HK-2 (cell line): ENCODE measurements around the gene ETF1.

Experiments used
- DNase-seq: peaks from one replicate; pipeline ENCODE4 v3.0.0-alpha.2; 2018; ENCODE audit not compliant: unreplicated experiment

ETF1 gene

DNA sequence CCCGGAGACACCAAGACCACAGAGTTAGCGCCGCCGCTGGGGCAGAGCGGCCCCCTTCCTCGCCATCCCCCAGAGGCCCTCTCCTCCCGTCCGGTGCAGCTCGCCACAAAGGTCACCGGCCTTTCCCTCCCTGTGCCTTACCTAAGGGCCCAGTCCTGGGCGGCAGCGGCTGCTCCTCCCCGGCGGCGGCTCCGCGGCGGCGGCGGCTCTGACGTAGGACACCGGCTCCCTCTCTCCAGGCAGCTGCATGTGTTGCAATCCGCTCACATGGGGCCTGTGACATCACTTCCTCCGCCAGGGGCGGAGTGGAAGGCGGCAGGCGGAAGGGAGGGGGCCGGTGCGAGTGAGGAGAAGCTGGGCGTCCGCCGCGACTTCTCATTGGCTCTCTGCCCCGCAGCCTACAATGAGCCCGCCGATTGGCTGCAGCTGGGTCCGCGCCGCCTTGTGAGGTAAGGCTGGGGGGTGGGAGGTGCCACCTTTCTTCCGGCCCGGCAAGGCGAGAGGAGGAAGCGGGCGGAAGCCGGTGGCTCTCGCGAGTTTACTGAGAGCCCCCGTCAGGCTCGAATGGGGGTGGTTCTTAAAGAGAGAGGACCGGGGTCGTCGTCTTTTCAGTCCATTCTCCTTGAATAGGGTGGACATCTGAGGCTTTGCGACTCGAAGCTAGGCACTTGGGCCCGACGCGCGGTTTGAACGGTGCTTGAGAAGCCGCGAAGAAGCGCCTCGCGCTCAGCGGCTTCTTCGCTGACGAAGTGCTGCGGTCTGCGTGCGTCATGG, at the start of gene ETF1:
ETF1 (minus strand) TSS at position 281 of the 774 bp plus-strand sequence. CDS start 318 bp downstream, outside the sequence.
- peak; percentile 98 for DNase-seq

DNA sequence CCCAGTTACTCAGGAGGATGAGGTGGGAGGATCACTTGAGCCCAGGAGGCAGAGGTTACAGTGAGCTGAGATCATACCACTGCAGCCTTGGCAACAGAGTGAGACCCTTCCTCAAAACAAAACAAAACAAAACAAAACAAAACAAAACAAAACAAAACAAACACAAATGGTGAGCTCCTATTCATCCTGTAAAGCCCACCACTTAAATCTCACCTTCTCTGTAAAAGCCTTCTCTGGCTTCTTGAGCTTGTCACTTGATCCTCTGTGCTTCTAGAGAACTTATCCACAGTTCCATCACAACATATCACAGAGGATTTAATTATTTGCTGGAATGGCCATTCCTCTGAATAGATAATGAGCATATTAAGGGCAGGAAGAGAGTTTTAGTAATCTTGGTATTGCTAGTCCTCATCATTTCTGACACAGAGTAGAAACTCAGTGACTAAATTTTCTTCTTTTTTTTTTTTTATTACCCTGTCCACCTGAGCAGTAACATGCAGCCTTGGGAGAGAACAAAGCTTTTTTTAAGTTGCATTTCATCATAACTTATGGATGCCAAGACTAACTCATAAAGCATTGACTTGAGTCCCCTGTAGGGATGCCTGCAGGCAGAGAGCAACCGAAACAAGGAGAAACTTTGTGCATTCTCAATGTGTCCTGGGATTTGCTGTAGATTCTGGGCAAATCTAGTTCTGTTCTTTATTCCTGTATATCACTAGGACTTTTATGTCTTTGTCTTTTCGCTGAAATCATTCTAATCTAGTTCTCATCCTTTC, 45.2 kb upstream of the ETF1 start:
- no peak for DNase-seq

DNA sequence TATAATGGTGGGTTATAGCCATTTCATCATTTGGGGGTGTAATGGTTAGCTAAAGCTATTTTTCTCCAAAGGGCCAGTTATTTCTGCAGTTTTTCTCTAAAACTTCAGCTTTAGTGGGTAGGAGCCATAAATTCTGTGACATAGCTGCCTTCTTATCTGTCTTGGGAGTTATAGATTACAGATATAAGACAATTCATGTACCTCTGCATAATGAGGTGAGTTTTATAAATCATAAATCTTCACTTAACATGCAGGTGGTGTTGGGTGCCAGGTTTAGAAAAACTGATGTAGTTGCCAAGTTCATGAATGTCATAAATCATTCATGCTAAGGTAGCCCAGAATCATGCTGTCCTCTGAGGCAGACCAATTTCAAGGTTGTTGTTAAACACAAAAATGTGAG, 42.1 kb upstream of the ETF1 start:
- DNase-seq, result no peak

DNA sequence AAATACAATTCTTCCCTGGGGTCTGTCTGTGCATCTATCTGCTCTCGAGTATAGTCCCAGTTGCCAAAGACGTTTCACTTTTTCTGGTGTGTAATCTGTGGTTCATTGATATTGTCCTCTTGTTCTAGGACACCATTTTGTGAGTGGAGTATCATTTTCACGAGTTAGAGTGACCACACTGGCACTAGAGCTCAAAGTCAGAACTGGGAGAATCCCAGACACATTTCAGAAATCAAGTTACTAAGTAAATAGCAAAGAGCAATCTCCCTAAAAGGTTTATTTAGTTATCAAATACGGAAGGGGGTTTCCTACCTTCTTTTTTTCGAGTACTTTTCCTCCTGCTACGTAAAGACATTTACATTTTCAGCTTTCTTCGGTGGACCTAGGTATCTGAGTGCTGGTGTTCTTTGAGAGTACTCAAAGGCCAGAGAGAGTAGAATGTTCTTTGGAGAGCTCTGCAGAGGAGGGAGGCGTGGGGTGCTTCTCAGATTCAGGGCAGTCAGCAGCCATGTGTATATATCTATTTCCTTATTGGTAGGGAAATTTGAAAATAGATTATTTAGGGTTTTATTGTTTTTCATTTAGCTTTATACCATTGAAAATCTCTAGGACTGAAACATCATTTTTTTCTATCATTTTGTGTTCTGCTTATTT, 41.1 kb upstream of the ETF1 start:
- no peak for DNase-seq

DNA sequence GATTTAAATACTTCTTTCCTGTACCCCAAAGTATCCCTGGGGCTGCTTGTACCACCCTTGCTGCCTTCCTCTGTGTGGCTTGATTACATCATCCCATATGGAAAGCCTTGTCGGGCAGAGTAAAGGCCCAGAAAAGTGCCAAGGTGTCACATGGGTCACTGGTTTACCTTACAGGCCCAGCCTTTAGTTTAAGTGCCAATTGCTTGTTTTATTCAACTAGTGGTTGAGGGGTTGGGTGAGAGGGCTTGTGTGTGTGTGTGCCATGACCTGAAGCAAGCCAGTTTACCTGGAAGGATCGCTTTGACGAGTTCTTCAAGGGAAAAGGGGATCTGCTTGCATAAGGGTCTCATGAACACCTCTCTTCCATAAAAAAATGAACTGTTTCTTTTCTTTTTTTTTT, 39.9 kb upstream of the ETF1 start:
- DNase-seq, result no peak

DNA sequence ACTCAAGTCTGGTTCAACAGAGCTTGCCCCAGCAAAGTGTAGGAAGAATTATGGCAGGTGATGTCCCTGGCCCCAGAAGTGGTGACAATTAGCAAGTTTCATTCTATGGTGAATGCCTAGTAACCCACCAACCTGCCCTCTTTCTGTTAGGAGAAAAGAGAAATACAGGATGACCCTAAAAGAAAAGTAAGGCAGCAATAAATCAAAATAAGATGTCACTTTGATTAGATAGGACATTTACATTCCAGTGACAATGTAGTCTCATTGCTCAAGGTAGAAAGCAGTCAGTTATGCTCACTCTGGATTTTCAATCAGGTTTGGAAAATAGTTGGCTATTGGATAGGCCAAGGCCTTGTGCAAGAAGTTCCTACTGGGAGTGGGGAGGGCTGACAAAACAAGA, 37.7 kb upstream of the ETF1 start:
- DNase-seq, result no peak

DNA sequence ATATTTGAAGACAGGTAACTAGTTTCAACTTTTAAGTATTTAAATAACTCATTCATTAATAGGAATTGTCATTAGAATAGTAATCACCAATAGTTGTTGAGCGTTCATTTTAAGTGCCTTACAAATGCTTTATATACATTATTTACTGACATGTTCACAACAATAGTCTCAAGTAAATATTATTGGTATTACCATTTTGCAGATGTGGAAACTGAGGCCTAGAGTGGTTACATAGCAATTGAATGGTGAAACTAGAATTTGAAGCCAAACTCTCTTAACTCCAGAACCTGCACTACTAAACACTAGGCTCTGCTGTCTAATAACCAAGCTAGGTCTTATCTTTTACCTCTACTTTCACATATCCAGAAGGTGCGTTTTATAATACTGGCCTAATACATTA, 37.0 kb upstream of the ETF1 start:
- no peak for DNase-seq

DNA sequence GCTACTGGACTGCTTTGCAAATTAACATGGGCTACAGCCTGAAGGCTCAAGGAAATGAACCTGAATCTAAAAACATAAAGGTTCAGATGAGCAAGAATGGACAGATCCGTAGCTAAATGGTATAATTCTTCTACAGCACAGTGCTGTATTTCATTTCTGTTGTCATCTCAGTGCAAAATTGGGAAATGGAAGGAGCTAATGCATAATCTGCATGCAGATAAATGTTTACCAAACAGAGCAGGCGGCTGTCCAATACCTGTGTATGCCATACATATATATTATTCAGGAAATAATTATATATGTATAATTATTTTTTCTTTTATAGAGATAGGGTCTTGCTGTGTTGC, 36.5 kb upstream of the ETF1 start:
- no peak for DNase-seq

DNA sequence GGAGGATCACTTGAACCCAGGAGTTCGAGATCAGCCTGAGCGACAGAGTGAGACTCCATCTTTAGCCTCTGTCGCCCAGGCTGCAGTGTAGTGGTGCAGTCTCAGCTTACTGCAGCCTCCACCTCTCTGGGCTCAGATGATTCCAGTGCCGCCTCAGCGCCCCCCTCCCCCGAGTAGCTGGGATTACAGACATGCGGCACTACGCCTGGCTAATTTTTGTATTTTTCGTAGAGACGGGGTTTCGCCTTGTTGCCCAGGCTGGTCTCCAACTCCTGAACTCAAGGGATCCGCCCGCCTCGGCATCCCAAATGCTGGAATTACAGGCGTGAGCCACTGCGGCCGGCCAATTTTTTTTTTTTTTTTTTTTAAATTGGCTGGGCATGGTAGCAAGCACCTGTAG, 34.4 kb upstream of the ETF1 start:
- DNase-seq, result no peak

DNA sequence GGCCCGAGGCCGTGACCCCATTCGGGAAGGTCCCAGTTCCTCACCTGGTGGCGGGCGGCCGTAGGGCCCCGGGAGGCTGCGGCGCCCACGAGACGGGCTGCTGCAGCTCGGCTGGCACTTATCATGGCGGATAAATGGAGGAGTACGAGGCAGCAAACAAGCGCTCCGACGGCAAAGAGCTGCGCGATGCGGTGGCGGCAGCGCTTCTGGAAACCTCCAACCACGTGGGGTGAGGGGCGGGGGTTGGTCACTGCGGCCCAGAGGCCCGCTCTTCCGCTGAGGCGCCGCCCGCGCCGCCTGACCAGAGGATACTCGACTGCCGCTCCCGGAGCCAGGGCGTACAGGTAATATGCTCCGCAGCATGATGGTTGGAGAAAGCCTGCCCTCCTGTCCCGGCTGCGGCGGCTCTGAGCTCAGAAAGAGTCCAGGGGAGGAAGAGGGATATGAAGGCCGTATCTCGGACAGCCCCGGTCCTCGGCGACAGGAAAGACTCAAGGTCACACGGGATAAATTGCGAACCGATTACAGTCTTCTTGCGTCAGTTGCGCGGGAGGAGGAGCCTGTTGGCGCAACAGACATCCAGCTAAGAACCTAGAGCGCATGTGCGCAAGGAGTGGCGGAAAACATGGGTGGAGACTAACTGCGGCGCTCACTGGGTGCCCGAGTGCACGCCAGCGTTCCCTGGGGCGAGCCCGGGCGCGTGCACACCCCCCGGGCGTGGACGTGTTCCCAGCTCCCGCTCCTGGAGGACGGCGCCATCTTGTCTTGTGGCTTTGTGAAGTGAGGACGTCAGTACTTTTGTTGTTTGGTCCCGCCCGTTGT, 32.4 kb upstream of the ETF1 start, which contains the start of gene HSPA9:
HSPA9 (minus strand) TSS at position 208 of the 822 bp plus-strand sequence; CDS start at position 125, 83 bp downstream.
- peak; percentile 95 for DNase-seq

DNA sequence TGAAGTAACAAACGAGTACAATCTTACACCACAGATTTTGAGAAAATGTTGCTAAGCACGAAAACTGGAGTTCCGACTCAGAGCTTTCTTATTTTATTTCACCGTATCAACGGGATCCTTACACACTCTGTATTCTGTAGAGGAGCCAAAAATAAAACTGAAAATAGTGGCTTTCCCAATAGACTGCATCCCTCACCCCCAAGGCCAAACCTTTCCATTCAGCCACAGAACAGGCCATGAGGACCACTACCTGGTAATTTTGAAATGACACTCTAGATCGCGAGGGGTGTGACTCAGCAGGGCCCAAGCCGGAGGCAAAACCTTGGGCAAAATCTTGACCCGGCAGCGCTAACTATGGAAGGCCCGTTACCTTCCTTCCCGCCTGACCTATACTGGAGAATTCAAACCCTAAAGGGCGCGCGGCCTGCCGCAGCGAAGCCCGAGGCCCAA, 31.7 kb upstream of the ETF1 start:
- DNase-seq, result no peak

DNA sequence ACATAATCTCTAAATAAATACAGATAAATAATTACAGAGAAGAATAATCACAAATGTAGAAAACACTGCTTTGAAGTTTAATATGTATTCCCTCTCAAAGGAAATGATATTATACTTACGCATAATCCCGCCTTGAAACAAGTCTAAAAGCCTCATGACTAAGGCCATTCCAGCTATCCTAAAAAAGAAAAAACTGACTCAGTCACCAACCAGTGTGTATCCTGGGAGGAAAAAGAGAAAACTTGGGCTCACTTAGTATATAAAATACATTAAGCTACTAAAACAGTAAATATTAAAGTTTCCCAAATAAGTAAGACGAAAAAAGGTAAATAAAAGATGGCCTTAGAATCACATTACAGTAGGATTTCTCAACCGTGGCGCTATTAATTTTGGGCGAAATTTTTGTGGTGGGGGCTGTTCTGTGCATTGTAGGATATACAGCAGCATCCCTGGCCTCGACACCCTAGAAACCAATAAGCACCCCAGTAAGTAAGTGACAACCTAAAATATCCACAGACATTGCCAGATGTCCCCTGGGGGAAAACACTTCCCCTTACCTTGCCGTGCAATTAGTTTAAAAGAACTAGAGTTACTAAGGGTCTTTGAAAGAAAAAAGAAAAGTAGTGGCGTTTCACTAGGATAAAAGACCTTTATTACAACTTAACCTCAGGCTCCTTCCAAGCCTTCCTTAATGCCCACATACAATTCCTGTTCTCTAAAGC, 31.1 kb upstream of the ETF1 start:
- DNase-seq, result no peak

DNA sequence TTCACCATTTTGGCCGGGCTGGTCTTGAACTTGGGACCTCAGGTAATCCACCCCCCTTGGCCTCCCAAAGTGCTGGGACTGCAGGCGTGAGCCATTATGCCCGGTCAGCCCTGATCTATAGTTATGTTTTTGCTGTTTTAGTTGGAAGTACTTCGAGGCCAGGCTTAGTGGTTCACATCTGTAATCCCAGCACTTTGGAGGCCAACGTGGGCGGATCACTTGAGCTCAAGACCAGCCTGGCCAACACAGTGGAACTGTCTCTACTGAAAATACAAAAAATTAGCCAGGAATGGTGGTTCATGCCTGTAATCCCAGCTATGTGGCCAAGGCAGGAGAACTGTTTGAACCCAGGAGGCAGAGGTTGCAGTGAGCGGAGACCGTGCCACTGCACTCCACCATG, 30.2 kb upstream of the ETF1 start:
- DNase-seq, result no peak

DNA sequence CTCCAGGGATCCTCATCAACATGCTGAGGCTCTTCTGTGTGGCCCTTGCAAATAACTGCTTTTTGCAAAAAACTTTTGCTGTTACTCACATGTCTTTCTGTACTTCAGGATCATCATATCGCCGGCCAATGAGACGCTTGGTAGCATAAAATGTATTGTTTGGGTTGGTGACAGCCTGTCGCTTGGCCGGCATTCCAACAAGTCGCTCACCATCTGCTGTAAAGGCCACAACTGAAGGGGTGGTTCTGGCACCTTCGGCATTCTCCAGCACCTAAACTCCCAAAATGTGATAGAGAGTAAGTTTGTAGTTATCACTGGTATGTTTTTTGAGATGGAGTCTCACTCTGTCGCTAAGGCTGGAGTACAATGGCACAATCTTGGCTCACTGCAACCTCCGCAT, 27.8 kb upstream of the ETF1 start:
- DNase-seq, result no peak

DNA sequence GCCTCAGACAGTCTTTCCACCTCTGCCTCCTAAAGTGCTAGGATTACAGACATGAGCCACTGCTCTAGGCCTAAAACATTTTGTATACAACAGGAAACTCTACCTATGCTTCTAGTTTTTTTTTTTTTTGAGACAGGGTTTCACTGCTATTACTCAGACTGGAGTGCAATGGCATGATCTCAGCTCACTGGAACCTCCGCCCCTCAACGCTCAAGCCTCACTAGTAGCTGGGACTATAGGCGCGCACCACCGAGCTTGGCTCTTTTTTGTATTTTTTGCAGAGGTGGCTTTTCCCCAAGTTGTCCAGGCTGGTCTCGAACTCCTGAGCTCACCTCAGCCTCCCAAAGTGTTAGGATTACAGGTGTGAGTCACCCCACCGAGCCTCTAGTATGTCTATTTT, 26.7 kb upstream of the ETF1 start:
- peak; percentile 48 for DNase-seq

DNA sequence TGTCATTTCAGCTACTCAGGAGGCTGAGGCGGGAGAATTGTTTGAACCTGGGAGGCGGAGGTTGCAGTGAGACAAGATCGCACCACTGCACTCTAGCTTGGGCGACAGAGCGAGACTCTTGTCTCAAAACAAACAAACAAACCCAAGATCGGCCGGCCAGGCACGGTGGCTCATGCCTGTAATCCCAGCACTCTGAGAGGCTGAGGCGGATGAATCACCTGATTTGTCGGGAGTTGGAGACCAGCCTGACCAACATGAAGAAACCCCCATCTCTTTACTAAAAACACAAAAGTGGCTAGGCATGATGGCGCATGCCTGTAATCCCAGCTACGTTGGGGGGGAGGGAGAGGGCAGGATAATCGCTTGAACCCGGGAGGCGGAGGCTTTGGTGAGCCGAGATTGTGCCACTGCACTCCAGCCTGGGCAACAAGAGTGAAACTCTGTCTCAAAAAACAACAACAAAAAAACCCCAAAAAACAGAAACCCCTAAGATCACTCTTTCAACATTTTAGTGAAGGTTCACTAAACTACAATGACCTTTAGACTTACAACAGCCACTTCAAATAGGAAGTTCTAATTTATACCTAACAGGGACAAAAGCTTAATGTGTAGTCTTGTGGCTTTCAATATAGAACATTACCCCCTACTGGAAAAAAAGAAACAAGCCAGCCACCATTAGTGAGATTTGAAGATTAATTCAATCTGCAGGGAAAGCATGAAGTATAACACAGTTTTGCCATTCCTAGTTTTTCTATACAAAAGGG, 25.2 kb upstream of the ETF1 start:
- peak; percentile 76 for DNase-seq

DNA sequence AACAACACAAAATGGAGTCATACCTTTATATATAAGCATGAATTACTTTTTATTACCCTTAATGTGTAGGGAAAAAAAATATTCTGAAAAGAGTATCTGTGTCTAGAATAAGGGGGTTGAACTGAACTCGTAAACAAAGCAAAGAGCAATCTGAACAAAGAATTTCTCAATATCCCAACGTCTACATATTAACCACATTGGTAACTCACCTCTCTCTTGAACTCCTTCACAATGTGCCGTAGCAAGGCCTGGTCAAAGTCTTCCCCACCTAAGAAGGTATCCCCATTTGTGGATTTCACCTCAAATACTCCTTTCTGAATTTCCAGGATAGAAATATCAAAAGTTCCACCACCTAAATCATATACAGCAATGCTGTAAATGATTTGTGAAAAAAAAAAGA, 23.8 kb upstream of the ETF1 start:
- DNase-seq, result no peak

DNA sequence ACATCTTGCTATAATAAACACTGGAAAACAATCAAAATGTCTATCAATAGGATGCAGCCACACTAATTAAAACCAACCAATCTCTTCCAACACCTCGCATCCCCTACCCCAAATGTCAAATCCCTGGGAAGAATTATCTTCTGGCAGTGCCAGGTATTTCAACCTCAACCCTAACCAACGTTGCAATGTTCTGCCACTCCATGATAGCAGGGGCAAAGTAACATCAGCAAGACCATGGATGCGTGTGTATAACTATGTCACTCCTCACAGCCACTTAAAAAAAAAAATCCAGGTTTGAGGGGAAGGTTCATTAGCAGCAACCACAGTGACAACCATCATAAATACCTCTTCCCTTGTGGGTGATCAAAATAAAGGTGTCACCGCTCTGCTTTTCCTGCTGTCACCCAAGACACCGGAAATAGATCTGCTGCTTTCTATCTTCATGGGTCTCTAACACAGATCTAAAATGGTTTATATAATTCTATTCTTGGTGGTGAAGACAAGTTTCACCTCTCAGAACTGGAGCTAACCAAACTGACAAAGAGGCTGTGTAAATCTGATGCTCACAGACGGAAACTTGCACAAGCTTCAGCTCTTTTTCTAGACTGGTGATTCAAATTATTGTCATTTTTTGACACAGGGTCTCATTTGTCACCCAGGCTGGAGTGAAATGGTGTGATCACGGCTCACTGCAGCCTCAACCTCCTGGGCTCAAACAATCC, 22.2 kb upstream of the ETF1 start:
- DNase-seq, result no peak

DNA sequence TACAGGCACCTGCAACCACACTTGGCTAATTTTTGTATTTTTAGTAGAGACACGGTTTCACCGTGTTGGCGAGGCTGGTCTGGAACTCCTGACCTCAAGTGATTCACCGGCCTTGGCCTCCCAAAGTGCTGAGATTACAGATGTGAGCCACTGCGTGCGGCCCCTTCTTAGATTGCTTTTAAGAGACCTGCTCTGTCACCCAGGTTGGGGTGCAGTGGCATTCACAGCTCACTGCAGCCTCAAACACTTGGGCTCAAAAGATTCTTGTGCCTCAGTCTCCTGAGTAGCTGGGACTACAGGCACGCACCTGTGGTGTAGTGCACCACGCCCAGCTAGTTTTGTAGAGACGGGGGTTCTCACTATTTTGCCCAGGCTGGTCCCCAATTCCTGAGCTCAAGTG, 21.2 kb upstream of the ETF1 start:
- DNase-seq, result no peak
